ENCODE data around the gene PTPN14. TPM values are rescaled to one million over a fixed set of nuclear protein-coding genes. Genes with fewer than 3 reads are reported as not detected.
A peak's percentile ranks its signal among the peaks of the same experiment; 100 is the strongest.

Gene PTPN14
- total RNA-seq, 1 donor from 2014 or later, result 25.6 TPM

DNA sequence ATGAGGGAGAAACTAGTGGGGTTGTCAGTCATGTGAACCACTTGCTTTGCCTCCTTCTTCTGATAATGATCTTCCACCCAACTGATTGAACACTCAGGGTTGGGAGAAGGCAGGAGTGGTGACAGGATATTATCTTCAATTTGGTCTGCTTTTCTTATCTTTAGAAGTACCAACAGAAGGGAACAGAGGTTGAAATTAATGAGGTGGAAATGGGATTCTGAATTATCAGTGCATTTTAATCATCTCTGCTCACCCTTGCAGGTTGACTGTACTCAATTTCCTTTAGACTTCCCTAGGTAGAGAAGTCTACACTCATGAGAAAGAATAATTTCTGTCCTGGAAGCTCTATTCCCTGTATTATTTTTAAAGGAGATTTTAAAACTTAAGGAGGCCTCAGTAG lies 19.9 kb upstream of the PTPN14 start:
- ATAC-seq (no peak), DNase-seq (no peak)
- intact Hi-C loops (cut with micrococcal nuclease), result no loop called here

DNA sequence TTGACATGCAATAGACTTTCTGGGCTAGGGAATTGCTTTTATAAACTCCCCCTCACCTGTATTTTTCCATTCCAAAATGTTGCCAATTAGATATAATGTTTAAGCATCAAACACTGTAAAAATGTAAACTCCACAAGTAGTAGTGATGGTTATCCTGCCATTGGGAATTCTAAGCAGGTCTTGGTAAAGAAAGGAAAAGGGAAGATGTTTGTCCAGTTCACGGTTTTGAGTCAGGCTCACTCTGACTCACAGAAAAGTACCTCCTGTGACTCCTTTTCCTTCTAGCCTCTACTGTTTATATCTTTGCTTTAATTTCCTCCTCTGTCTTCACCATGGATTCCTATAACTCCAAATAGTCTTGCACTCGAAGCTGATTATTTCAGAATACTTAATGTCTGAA lies 19.0 kb upstream of the PTPN14 start:
- DNase-seq (no peak), ATAC-seq (no peak)
- intact Hi-C loops (cut with micrococcal nuclease), result no loop called here

DNA sequence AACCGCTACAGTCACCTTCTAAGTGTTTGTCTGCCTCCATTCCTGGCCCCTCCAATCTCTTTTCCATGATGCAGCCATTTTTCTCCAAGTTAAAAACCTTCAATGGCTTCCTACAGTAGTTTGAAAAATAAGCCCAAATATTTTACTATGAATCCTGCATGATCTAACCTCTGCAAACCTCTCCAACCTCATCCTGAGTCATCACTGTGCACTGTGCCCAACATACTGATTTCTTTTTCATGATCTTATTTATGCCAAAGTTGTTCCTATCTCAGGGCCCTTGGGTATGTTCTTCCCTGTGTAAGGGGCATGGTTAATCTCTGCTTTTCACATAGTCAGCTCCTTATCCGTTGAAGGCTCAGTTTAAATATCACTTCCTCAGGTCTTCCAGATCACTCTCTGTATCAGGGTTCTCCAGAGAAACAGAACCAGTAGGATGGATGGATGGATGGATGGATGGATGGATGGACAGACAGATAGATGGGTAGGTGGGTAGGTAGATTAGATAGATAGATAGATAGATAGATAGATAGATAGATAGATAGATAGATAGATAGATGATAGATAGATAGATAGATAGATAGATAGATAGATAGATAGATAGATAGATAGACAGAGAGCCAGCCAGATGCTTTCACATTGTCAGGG lies 18.1 kb upstream of the PTPN14 start:
- peak; percentile 33 for ATAC-seq
- no peak for DNase-seq
- intact Hi-C loops (cut with micrococcal nuclease), result no loop called here

DNA sequence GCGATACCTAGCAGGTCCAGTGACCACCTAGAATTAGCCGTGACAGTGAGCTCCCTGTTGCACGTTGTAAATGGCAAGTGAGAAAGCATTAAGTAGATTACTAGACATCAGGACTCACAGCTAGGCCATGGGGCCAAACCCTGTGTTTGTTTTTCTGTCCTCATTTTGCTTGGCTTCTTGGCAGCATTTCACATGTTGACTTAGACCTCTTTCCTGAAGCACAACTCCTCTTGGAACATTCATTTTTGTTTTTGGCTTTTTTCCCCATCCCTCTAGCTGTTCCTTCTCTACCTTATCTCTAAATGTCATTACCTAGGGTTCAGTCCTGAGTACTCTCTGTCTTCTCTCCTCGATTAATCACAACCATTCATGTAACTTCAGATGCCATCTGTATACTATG lies 16.9 kb upstream of the PTPN14 start:
- intact Hi-C loops (cut with micrococcal nuclease), result no loop called here
- no peak for DNase-seq
- ATAC-seq, result peak; percentile 92

DNA sequence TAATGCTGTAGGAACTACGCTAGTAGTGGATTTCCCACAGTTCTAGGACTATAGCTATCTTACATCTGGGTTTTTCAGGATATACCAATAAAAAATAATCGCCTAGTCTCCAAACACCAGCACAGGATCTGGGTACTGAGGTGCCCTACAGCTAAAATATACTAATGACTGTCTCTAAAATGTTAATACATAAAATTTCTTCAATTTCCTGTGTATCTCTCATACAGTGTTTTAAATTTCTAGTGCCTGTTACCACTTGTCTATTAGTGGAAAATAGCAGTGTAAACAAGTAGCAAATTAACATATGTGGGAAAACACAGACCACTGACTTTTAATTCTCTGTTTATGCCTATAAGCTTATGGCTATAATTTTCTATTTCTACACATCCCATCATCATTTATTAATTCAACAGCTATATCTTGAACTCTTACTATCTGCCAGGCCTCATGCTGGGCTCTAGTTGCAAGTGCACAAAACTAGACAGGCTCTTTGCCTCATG lies 16.1 kb upstream of the PTPN14 start:
- intact Hi-C loops (cut with micrococcal nuclease), result no loop called here
- DNase-seq, result no peak
- ATAC-seq, result no peak

DNA sequence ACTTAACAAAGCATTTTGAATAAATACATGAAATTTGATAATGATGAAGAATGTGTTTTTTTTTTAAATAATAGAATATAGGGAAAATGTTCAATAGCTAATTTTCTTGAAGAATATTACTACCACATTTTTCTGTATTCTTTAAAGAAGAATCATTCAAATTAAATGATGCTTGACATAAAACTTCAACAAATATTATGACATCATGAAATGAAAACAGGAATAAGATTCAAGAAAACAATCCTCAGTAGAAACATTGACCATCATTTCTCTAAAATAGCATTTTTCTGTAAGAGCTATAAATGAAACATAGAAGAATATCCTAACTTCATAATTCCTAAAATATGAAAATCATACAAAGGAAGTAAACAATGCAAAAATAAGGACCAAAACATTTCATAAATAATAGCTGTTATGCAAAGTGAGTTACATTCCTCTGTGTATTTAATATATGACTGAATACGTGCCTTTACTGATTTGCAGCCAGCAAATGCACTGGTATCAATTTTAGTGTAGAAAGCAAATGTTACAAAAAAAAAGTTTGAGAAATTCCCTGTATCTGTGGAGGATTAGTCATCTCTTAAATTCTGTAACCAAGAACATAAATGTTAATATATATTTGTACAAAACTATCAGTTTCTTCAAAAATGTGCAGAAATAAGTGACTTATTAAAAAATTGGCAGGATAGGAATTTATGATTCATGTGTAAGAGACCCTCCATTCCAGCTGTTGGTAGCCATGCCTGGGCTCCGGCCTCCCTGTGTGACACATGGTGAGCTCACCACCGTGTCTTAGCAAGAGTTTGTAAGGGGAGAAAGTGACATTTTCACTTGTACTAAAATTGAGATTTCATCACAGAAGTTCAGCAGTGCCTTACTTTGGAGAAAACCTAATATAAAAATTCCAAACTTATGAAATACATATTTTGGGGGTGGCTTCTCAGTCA lies 15.0 kb upstream of the PTPN14 start:
- intact Hi-C loops (cut with micrococcal nuclease), result no loop called here
- DNase-seq (no peak), ATAC-seq (no peak)

DNA sequence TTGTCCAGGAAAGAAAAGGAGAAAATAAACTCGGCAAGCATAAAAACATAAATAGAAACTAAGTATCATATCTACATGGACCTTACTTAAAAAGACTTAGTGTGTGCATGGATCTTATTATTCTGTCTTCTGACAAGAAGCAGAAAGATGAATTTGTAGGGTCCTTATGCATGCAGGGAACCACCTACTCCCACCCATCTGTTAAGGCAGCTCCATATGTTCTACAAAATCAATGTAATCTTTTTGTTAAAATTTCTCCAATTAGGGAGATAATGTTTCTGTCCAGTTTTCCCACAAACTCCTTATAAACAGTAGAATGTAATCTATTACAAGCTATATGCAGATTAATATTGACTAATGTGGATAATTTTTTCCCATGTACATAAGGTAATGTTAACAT lies 13.9 kb upstream of the PTPN14 start:
- ATAC-seq, result no peak
- intact Hi-C loops (cut with micrococcal nuclease), result no loop called here
- DNase-seq, result no peak

DNA sequence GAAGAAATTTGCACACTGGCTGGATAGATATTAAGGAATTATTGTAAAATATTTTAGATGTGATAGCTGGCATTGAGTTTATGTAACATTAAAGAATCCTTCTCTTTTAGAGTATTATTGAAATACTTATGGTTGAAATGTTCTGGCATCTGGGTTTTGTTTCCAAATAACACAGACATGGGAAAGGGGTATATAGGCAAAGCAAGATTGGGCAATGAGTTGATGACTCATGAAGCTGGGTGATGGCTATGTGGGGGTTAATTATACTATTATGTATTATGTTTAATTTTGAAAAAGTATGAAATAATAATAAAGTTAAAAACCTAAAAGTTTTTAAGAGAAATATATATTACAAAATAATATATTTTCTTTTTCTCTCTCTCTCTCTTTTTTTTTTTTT lies 12.5 kb upstream of the PTPN14 start:
- intact Hi-C loops (cut with micrococcal nuclease), result no loop called here
- ATAC-seq (no peak), DNase-seq (no peak)

DNA sequence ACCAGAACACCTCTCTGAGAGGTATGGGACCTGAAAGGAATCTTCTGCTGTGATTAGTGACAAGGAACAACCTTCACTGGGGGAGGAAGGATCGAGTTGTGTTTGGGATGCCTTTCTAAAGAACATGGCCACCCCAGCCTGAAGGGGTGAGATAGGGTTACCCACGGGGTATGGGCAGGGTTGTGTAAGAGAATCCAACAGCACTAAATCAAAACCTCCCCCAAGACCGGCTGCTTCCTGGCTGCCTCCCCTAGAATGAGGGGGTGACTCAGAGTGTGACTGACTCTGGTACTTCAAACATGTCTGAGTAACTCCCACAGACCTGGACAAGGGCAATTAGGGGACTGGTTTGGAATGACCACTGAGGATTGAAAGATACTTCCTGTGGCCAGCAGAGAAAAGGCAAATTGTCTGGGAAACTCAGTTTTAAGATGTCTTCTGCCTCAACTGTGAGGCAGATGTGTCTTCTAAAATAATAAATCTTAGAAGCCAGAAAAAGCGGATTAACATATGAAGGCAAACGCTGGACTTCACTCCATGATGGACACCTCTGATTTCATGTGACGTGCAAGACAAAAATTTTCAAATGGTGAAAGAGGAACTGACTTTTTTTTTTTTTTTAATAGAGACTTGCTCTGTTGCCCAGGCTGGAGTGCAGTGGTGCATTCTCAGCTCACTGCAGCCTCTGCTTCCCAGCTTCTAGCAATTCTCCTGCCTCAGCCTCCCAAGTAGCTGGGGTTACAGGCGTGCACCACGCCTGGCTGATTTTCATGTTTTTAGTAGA lies 6.7 kb upstream of the PTPN14 start:
- intact Hi-C loops (cut with micrococcal nuclease), result no loop called here
- ATAC-seq (no peak), DNase-seq (no peak)

DNA sequence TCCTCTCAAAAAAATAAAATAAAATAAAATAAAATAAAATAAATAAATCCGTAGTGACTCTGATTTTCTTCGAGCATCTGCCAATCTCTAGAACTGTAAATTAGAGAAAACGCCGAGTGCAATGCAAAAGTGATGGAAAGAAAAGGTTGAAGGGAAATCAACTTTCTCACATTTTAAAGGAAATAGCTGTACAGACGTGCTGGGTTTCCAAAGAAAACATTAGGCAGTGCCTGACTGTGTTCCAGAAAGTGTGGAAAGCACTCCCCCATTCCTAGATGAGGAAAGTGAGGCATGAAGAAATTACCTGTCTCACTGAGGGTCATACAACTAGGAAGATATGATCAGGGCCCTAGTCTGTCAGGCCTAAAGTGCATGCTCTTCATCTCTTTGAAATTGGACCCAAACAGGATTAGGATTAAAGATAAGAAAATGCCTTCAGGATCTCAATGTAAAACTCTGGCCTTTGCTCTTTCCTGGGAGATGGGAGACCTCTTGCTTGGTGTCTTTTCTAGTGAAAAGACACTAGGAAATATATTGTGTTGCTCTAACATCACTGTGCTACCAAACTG lies 1.8 kb upstream of the PTPN14 start:
- no peak for ATAC-seq
- DNase-seq, result no peak
- intact Hi-C loops (cut with micrococcal nuclease), result no loop called here

DNA sequence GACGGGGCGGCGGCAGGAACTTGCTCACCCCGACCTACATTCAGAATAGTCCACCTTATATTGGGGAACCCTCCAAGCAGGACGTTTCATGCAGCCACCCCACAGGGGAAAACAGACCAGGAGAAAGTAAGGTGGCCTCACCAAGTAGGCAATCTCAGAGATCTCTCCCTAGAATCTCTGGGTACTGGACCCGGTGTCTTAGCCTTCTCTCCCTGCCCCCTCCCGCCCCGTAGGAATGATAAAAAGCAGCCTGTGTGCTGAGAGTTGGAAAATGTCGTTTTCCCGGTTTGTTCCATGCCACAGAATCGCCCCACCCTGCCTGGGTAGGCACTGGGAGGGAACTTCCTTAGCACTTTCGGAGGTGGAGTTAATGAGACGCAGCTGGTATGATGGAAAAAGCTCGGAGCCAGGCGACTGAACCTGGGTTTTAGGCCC lies 789 bp upstream of the PTPN14 start:
- DNase-seq (peak; percentile 65), ATAC-seq (peak; percentile 59)
- intact Hi-C loops (cut with micrococcal nuclease), result no loop called here

DNA sequence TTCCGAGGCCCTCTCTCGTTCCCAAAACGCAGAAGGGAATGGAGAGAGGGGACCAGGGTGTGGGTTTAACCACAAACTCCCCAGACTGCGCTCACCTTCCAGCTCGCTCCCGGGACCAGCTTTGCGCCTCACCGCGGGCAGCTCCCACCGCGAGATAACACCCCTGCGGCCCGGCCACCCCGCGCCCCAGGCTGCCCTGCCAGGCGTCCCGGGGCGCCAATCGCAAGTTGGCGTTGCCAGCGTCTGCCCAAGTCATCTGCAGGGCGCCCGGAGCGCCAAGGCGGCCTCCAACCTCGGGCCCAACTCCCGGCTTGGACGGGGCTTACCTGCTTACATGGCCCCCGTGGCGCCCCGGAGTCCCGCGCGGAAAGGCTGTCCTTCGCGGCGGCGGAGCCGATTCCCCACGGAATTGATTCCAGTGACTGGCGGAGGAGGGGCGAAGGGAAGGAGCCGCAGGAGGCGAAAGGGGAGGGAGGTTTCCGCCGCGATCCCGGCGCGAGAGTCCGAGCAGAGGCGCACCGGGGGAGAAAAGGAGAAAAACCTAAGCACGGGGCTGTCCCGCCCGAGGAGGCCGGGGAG lies 456 bp downstream of the PTPN14 start:
- peak; percentile 75 for DNase-seq
- ATAC-seq, result peak; percentile 37
- intact Hi-C loops (cut with micrococcal nuclease), result no loop called here

DNA sequence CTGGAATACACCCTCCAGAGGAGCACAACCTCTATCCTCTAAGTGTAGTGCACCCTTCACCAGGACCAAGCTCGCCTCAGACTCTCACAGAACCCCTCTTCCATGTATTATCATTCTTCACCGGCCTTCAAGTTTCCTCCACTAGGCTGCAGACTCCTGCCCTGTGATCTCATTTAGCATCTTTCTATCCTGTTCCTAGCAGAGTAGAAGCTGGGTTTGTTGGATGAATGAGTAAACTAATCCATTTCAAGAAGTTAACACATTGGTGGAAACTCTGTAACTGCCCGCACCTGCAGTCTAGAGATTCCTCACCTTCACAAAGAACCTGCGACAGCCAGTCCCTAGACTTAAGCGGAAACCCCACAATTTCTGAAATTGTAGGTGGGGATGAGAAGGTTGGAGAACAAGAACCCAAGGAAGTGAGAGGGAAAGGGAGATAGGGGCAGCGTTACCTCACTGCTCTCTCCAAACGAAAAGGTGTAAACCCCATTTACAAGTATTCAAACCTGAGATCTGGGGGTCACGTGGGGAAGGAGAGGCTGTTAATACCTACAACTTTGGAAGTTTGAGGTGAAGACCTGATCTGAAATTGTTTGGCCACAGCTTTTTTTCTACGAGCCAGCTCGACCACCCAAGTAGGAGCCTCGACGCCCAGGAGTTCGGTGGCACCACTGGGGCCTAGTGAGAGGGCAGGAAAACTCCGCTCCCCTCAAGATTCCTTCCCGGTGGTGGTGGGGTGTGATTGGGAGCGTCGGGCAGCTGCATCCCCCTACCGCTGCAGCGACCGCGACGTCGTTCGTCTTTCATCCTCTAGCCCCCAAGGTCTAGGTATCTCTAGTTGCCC lies 1.2 kb downstream of the PTPN14 start:
- DNase-seq, result no peak
- ATAC-seq, result no peak
- intact Hi-C loops (cut with micrococcal nuclease), result no loop called here

DNA sequence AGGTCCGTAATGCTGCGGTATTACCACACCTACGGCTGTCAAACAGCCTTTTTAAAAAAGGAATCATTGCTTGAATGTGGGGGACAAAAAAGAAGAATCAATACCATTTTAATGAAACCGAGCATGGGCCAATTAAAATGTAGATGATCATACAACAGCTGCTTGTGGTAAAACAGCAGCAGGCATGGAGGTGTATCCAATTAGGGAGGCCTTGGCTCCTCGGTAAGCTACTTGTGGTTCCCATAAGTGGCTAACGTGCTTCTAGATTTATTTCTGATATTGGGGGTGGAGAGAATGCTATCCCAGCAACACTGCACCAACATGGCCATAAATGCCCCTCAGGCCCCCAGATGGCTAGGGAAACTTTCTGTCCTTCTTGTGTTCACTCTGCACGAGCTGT lies 1.8 kb downstream of the PTPN14 start:
- intact Hi-C loops (cut with micrococcal nuclease), result no loop called here
- ATAC-seq, result no peak
- DNase-seq, result no peak

DNA sequence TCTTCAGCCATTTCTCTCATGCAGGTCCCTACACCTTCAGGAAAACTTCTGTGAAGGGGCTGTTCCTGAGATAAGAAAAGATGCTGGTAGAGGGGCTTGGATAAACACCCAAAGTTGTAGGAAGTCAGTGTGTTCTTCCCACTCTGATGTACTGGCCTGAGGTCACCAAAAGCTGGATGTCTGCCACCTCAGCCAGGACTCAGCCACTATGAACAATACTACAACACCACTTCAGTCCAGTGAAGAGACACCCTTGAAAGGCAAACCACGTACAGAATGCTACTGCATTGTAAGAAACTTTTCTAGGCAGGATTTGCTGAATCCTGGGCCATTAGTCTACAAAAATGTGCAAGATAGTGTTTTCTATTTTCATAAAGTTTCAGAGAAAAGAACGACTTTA lies 2.4 kb downstream of the PTPN14 start:
- peak; percentile 32 for ATAC-seq

DNA sequence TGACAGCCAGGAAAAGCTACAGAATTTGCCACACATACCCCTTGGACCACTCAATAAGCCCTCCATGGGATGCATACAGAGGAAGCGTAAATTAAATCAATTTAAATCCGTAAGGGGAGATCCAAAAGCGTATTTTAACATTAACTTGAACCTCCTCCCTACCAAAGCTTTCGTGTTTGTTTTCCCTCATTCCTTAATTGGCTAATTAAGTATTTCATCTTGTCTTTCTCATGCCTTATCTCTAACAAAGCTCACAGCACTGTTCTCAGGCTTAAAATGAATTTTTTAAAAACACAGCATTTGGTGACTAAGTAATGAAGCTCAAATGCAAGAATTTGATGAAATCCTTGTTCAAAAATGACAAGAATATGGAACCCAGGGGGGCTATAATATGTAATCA lies 3.1 kb downstream of the PTPN14 start:
- ATAC-seq, result no peak
- intact Hi-C loops (cut with micrococcal nuclease), result no loop called here

More for the DNA sequence above, 2.4 kb downstream of the PTPN14 start:
- peak; percentile 75 for DNase-seq
- intact Hi-C loops (cut with micrococcal nuclease), result no loop called here

DNA sequence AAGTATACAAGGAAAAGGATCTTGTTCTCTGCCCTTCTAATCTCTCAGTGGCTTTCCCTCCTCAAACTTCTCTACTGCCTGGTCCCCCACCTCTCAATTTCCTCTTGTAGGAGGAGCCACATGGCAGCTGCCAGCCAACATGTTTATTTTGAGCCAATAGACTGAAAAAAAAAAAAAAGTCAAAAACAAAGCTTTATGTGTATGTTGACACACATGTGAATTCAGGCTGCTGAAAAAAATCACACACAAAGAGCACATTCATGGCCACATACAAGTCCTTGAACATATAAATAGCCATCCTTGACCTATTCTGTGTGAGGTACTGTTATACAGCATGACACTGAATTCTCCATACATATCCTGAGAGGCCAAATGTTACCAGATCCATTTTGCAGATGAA lies 3.7 kb downstream of the PTPN14 start:
- ATAC-seq (no peak), DNase-seq (no peak)
- intact Hi-C loops (cut with micrococcal nuclease), result no loop called here

More for the DNA sequence above, 3.1 kb downstream of the PTPN14 start:
- no peak for DNase-seq

Data from left ventricle myocardium superior (tissue), 1 donor.